Natural killer cell (primary cell): ENCODE results near the gene FLRT1. TPM values are rescaled to one million over a fixed set of nuclear protein-coding genes. Genes with fewer than 3 reads are reported as not detected.

Experiments used
- ATAC-seq, 3 donors: fragments of 150-1000 bp in 2 of 3; fragments of 200-7000 bp in 1 of 3; cut with Tn5 transposase; 1 replicate in 1 of 3; 2 replicates in 2 of 3; pipeline ENCODE4 v1.10.0; 2021; ENCODE audit warnings: mild to moderate bottlenecking in 2 of 3, moderate library complexity in 2 of 3
- DNase-seq, 2 donors: peaks; one replicate each; pipeline versions ENCODE4 v3.0.0 to v3.0.0-alpha.2; 2013 to 2021; ENCODE audit warnings: mixed read lengths in 1 of 2
- H3K27ac ChIP-seq: one replicate; pipeline ENCODE4 v1.5.1; 2013; ENCODE audit warnings: mild to moderate bottlenecking, low read length
- H3K27me3 ChIP-seq: one replicate; pipeline ENCODE4 v1.6.1; 2013; ENCODE audit warnings: low read length; ENCODE audit not compliant: control insufficient read depth, insufficient read depth
- H3K36me3 ChIP-seq: one replicate; pipeline ENCODE4 v1.6.1; 2013; ENCODE audit warnings: low read length; ENCODE audit not compliant: control insufficient read depth, insufficient read depth
- H3K4me1 ChIP-seq: one replicate; pipeline ENCODE4 v1.6.1; 2013; ENCODE audit warnings: low read length; ENCODE audit not compliant: control insufficient read depth, insufficient read depth
- H3K4me3 ChIP-seq: one replicate; pipeline ENCODE4 v1.5.1; 2013; ENCODE audit warnings: low read length
- H3K9me3 ChIP-seq: one replicate; pipeline ENCODE4 v1.6.1; 2013; ENCODE audit warnings: low read length; ENCODE audit not compliant: control insufficient read depth, insufficient read depth
- H3K27ac Mint-ChIP-seq, 2 donors: one replicate each; pipeline ENCODE4 v1.8.0; 2022; ENCODE audit warnings: mild to moderate bottlenecking in 2 of 2, mixed read lengths in 2 of 2, moderate library complexity in 1 of 2
- H3K27me3 Mint-ChIP-seq, 2 donors: one replicate each; pipeline ENCODE4 v1.8.0; 2022; ENCODE audit warnings: low read depth in 2 of 2, mixed read lengths in 2 of 2
- H3K36me3 Mint-ChIP-seq: one replicate; pipeline ENCODE4 v1.8.0; 2022; ENCODE audit warnings: mixed read lengths
- H3K4me1 Mint-ChIP-seq, 2 donors: one replicate each; pipeline ENCODE4 v1.8.0; 2022; ENCODE audit warnings: mixed read lengths in 2 of 2
- H3K4me3 Mint-ChIP-seq: one replicate; pipeline ENCODE4 v1.8.0; 2022; ENCODE audit warnings: mild to moderate bottlenecking, moderate library complexity, mixed read lengths
- H3K9me3 Mint-ChIP-seq, 2 donors: one replicate each; pipeline ENCODE4 v1.8.0; 2022; ENCODE audit warnings: mixed read lengths in 2 of 2
- CTCF ChIP-seq: fragments of 200-600 bp; IDR thresholded peaks from one replicate; pipeline ENCODE4 v1.8.0; 2022; ENCODE audit warnings: antibody characterized with exemption
- WGBS: methylation state at CpG from one replicate; pipeline ENCODE4 v1.1.7; 2013; ENCODE audit warnings: missing lambda C conversion rate; ENCODE audit not compliant: insufficient coverage; 5-methylcytosine and 5-hydroxymethylcytosine counted together
- intact Hi-C: fragments of 100-400 bp; cut with micrococcal nuclease; formaldehyde crosslinking; loops from one replicate; pipeline ENCODE4 v1.14.2; 2022
- total RNA-seq, 4 donors: library from RNA; stranded (reverse); fragments of 120-200 nt in 1 of 4; gene quantifications; one replicate each; pipeline versions ENCODE4 v1.2.3 to v1.2.4, GENCODE V29; 2013 to 2022

The FLRT1 gene
- total RNA-seq, 3 donors from 2014 or later (not counting 1 experiment from before 2014, with no cell fraction given): not detected

- Mint-ChIP-seq H3K9me3 (peaks cover 0 to under 1% of the 10 kb centered on the region in 2 donors), H3K36me3 (no peaks in the 10 kb centered on the region), H3K27ac (no peak overlapping the region), H3K27me3 (peaks cover 22 to 42% of the 10 kb centered on the region in 2 donors), H3K4me3 (no peak overlapping the region), H3K4me1 (peaks cover 13 to 29% of the 10 kb centered on the region in 2 donors)
- H3K27ac ChIP-seq: no peak overlapping the region
- peaks cover 18% of the 10 kb centered on the region for H3K4me1 ChIP-seq
- H3K4me3 ChIP-seq: no peak overlapping the region
- no peaks in the 10 kb centered on the region for H3K36me3 ChIP-seq
- peaks cover 9% of the 10 kb centered on the region for H3K27me3 ChIP-seq
- no peak for TF ChIP-seq CTCF
- DNase-seq (no peak), ATAC-seq (no peak)
- WGBS: 88% methylated on average over 4 of the region's 4 CpGs
- intact Hi-C loops: no loop called here
- peaks cover 3% of the 10 kb centered on the region for H3K9me3 ChIP-seq
Observed at GRCh38 chr11:64005691-64006090, 30.0 kb upstream of the FLRT1 start.

GRCh38 chr11:64006398-64006797, 29.3 kb upstream of the FLRT1 start:
- Mint-ChIP-seq H3K36me3 (no peaks in the 10 kb centered on the region), H3K27ac (no peak overlapping the region), H3K4me1 (peaks cover 13 to 37% of the 10 kb centered on the region in 2 donors), H3K27me3 (peaks cover 22 to 42% of the 10 kb centered on the region in 2 donors), H3K4me3 (no peak overlapping the region), H3K9me3 (peaks cover 0 to 5% of the 10 kb centered on the region in 2 donors)
- TF ChIP-seq CTCF: no peak
- no peak for ATAC-seq
- Histone ChIP-seq H3K4me3 (no peak overlapping the region), H3K9me3 (peaks cover 3% of the 10 kb centered on the region), H3K27me3 (peaks cover 9% of the 10 kb centered on the region), H3K36me3 (no peaks in the 10 kb centered on the region), H3K27ac (no peak overlapping the region), H3K4me1 (peaks cover 14% of the 10 kb centered on the region)
- DNase-seq: no peak
- intact Hi-C loops: no loop called here
- 80% methylated on average over 12 of the region's 12 CpGs for WGBS

GRCh38 chr11:64007160-64007628, 28.5 kb upstream of the FLRT1 start:
- H3K9me3 Mint-ChIP-seq: peaks cover 0 to 5% of the 10 kb centered on the region in 2 donors
- DNase-seq: no peak
- H3K36me3 ChIP-seq: no peaks in the 10 kb centered on the region
- peak in 1 of 3 donors; percentile 6 for ATAC-seq
- peak overlapping the region in 1 of 2 donors; percentile 14 for H3K27ac Mint-ChIP-seq
- peaks cover 13 to 37% of the 10 kb centered on the region in 2 donors for H3K4me1 Mint-ChIP-seq
- H3K27me3 Mint-ChIP-seq: peaks cover 22 to 38% of the 10 kb centered on the region in 2 donors
- no peak overlapping the region for H3K27ac ChIP-seq
- H3K4me3 Mint-ChIP-seq: peak overlapping the region; percentile 63
- no peak overlapping the region for H3K4me3 ChIP-seq
- WGBS: 5% methylated on average over 27 of the region's 27 CpGs
- H3K36me3 Mint-ChIP-seq: no peaks in the 10 kb centered on the region
- H3K4me1 ChIP-seq: peaks cover 14% of the 10 kb centered on the region
- no peak for TF ChIP-seq CTCF
- H3K9me3 ChIP-seq: peaks cover 3% of the 10 kb centered on the region
- intact Hi-C loops: no loop called here
- peaks cover 9% of the 10 kb centered on the region for H3K27me3 ChIP-seq
